ENCODE measurements around the gene TSC22D4.
A peak's percentile ranks its signal among the peaks of the same experiment; 100 is the strongest.

The TSC22D4 gene

DNA sequence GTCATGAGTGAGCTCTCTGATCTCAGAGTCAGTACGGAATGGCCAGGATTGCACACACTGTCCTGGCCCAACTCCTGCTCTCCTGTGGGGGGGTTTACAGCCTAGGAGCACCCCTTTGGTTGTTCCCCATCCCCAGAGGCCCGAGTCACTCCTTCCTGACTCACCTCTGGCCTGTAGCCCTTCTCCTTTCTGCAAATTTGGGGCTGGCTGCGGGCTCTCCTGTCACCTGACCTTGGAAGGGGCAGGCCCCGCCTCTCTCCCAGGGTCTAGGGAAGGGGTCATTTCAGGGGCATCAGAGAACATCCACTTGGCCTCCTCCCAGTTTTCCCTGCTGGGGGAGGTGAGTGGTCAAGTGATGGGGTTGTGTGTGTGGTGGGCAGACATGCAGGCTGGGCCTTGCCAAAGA, 6.5 kb upstream of the TSC22D4 start:
- no peak overlapping the region for H3K4me3 ChIP-seq (ENCODE audit: low read depth, low read length)
- TF ChIP-seq, protein P1, sequence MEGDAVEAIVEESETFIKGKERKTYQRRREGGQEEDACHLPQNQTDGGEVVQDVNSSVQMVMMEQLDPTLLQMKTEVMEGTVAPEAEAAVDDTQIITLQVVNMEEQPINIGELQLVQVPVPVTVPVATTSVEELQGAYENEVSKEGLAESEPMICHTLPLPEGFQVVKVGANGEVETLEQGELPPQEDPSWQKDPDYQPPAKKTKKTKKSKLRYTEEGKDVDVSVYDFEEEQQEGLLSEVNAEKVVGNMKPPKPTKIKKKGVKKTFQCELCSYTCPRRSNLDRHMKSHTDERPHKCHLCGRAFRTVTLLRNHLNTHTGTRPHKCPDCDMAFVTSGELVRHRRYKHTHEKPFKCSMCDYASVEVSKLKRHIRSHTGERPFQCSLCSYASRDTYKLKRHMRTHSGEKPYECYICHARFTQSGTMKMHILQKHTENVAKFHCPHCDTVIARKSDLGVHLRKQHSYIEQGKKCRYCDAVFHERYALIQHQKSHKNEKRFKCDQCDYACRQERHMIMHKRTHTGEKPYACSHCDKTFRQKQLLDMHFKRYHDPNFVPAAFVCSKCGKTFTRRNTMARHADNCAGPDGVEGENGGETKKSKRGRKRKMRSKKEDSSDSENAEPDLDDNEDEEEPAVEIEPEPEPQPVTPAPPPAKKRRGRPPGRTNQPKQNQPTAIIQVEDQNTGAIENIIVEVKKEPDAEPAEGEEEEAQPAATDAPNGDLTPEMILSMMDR (IDR thresholded peaks at IDR 0.05; ENCODE audit: borderline replicate concordance, insufficient read depth, low read depth, low read length), result no peak

DNA sequence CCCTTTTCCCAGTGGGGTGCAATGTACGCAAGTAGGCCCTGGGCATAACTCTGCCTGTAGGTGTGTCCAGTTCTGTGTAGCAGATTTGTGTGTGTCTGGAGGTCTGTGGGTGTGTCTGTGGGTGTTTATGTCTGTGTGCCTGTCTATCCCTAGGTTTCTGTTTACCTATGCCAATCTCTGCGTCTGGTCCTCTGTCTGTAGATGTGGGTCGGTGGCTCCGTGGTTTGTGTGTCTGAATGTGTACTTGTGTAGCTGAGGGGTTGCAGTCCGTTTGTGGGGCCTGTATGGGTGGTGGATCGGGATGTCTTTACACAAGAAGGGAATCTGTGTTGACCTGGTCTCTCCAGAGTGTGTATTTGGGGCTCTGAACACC, 5.6 kb upstream of the TSC22D4 start:
- H3K4me3 ChIP-seq (ENCODE audit: low read depth, low read length), result no peak overlapping the region
- TF ChIP-seq, protein P1 (IDR thresholded peaks at IDR 0.05; ENCODE audit: borderline replicate concordance, insufficient read depth, low read depth, low read length), result no peak

DNA sequence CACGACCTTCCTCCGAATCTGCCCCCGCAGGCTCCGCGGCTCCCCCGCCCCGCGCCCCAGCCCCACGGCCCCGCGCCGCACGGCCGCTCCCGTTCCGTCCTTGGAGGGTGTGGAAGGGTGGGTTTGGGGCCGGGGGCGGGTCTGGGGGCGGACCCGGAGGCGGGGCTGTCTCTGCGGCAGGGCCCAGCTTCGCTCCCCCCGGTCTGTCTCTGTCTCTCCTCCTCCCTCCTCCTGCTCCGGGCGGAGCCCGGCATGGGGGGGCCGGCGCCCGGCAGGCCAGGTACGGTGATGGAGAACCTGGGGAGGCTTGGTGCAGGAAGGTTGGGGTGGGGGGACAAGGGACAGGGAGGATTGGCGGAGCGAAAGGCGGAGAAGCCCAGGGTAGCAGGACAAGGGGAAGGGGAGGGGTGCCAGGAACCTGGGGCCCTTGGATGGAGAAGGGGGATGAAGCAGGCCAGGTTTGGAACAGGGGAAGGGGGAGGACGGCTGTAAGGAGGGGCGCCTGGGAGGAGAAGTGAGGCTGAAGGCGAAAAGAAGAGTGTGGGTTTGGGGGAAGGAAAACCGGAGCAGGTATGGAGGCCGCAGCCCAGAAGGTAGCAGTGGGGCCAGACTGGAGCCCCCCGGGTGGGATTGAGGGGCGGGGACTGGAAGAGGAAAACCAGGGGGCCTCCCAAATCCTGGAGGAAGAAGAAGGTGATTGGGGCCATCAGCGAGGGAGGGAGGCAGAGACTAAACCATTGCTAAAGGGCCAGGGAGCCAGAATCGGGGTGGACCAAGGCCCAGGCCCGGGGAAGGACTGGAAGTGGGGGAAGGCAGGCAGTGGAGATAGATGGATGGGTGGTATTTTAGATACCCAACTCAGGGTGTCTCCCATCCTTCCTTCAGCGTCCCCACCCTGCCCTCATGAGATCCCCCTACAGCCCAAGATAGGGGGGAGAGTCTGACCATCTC, 5.0 kb upstream of the TSC22D4 start, which contains the start of gene NYAP1:
TSS of gene NYAP1 (plus strand) at position 206 of the 951 bp plus-strand sequence. CDS start 1,385 bp downstream, outside the sequence.
- H3K4me3 ChIP-seq (ENCODE audit: low read depth, low read length), result peak within 1 kb of the TSS; percentile 56
- TF ChIP-seq, protein P1 (IDR thresholded peaks at IDR 0.05; ENCODE audit: borderline replicate concordance, insufficient read depth, low read depth, low read length), result no peak

DNA sequence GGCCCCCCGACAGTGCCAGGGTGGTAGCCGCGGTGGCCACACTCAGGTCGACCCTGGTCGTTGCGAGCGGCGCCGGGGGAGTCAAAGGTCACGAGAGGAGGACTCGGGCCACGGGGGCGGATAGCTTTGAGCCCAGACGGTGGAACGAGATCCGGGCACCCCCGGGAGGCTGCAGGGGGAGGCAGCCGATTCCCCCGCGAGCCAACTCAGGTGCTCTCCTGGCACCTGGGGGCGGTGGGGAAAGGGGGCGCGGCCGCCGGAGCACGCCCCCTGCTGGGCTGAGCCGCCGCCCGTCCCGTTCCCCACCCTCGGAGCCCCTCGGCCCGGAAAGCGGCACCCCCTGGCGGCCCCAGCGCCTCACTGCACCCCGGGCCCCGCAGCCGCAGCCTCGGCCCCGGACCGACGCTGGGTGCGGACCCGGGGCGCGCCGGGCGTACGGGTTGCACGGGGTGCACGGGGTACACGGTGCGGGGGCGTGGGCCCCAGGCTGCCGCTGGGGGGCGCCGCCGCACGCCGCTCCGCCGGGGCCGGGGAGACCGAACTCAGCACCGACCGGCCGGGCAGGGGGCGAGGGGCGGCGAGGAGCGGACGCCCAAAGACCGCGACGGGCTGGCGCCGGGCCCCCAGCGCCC, 4.2 kb upstream of the TSC22D4 start:
- H3K4me3 ChIP-seq (ENCODE audit: low read depth, low read length), result peak overlapping the region; percentile 56
- TF ChIP-seq, protein P1 (IDR thresholded peaks at IDR 0.05; ENCODE audit: borderline replicate concordance, insufficient read depth, low read depth, low read length), result peak; percentile 97

DNA sequence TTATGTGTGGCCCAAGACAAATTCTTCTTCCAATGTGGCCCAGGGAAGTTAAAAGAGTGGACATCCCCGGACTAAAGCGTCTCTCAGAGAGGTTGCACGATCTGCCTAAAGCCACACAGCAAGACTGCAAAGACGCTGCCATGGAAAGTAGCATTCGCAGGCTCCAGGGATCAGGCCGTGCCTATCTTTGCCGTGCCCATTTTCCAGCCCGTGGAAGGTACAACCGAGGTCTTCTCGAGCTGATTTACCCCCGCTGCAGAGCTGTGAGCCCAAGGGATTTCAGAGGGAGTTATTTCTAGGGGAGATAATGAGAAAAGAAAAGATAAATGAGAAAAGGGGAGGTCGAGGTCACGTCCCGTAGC, 3.7 kb upstream of the TSC22D4 start:
- TF ChIP-seq, protein P1 (IDR thresholded peaks at IDR 0.05; ENCODE audit: borderline replicate concordance, insufficient read depth, low read depth, low read length), result no peak
- peak overlapping the region; percentile 56 for H3K4me3 ChIP-seq (ENCODE audit: low read depth, low read length)

DNA sequence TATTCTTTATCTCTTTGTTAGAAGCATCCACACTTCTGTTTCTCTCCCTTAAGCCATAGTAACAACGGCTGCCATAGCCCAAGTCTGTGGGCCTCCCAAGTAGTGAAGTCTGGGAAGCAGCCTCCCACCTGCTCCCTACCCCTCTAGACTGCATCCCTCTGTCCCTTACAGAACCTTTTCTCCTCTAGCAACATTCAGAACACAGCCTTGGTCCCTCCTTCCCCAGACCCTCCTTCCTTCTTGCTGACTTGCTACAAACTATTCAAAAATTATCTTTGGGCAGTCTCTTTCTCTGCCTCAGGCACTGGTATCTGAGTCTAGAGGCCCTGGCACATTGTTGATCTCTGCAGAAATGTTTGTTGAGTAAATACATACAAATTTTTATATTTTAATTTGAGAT, 2.5 kb upstream of the TSC22D4 start:
- no peak overlapping the region for H3K4me3 ChIP-seq (ENCODE audit: low read depth, low read length)
- TF ChIP-seq, protein P1 (IDR thresholded peaks at IDR 0.05; ENCODE audit: borderline replicate concordance, insufficient read depth, low read depth, low read length), result no peak
